HPDE6-E6E7 (cell line): ENCODE measurements around the gene ALG13.
"Not testable (repeated sequence)": the region's sequence is repeated elsewhere in the genome, so short reads cannot be mapped to it uniquely, and the experiment has no call there.

ENCODE experiments used
- DNase-seq: peaks from one replicate; pipeline ENCODE4 v3.0.0; 2011; ENCODE audit warnings: missing footprints; ENCODE audit errors: extremely low spot score

Gene ALG13

GRCh38 chrX:111759686-111760085 lies 78.7 kb downstream of the ALG13 start:
- no peak for DNase-seq

DNA sequence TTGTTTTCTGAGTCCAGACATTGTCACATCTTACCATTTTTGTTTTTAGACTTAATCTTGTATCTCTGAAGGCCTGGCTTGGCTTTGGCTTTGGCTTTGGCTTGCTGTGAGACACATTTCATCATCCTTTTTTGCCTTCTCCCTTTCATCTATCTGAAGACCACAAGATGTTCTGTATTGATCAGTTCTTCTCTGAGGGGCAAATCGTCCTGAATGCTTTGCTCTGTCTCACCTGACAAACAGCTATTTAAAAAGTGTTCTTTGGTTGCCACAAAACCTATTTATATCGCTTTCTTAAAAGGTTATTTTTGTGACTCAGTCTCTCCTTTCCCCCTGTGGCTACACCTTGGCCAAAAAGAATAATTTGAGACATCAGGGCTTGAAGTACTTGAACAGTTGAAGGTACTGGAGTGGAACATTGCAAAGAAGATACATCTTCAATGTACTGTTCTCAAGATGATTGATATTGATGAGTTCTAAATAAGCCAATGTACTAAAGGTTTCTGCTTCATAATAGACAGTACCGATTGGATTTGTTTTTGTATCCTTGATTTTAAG lies 80.7 kb downstream of the ALG13 start:
- DNase-seq: no peak

DNA sequence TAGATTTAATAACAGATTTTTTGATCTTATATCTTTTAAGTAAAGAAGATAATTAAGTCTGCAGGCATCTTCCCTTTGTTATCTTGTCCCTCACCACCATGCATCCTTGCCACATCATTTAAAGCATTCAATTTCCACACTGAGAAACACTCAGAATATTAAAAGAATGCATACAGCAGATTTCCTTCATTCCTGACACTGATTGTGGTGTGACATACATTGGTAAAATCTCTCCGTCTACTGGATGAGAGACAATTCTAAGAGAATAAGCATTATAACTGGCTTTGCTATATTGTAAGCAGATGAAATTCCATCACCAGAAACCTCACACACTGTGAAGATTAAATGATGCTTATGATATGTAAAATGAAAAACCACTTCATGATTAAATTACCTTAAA lies 97.6 kb downstream of the ALG13 start:
- DNase-seq: no peak

DNA sequence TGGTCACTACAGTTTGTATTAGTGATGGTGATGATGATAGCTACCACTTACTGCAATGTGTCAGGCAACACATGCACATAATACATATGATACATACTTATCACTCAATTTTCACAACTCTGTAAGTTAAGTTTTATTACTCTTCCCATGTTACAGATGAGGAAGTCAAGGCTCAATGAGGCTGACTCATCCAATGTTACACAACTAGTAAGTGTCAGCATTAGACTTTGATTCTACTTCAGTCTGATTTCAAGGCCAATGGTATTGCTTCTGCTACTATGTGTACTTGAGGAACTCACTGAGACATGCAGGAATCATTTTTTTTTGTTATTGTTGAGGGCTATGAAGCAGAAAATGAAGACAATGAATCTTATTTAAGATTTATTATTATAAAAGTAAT lies 98.6 kb downstream of the ALG13 start:
- no peak for DNase-seq

DNA sequence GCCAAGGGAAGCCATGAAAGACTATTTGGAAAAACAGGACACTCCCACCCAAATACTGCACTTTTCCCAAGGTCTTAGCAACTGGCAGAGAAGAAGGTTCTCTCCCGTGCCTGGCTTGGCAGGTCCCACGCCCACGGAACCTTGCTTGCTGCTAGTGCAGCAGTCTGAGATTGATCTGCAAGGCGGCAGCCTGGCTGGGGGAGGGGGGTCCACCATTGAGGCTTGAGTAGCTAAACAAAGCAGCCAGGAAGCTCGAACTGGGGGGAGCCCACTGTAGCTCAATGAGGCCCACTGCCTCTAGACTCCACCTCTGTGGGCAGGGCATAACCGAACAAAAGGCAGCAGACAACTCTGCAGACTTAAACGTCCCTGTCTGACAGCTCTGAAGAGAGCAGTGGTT lies 103.7 kb downstream of the ALG13 start:
- DNase-seq: no peak

GRCh38 chrX:111790054-111790453 lies 109.1 kb downstream of the ALG13 start:
- not testable (repeated sequence) for DNase-seq
